IPS-18a (cell line): Measurements from ENCODE around the gene AAGAB.
A peak's percentile ranks its signal among the peaks of the same experiment; 100 is the strongest.
"Not testable (repeated sequence)": the region's sequence is repeated elsewhere in the genome, so short reads cannot be mapped to it uniquely, and the experiment has no call there.

Experiments used
- H3K27ac ChIP-seq: one replicate; pipeline ENCODE4 v1.5.1; 2013; ENCODE audit warnings: low read length
- H3K27me3 ChIP-seq: one replicate; pipeline ENCODE4 v1.6.1; 2013; ENCODE audit warnings: mild to moderate bottlenecking, low read length; ENCODE audit not compliant: control insufficient read depth, insufficient read depth
- H3K36me3 ChIP-seq: one replicate; pipeline ENCODE4 v1.6.1; 2013; ENCODE audit warnings: low read depth, low read length; ENCODE audit not compliant: control insufficient read depth
- H3K4me1 ChIP-seq: one replicate; pipeline ENCODE4 v1.6.1; 2013; ENCODE audit warnings: low read depth, low read length; ENCODE audit not compliant: control insufficient read depth
- H3K4me3 ChIP-seq: one replicate; pipeline ENCODE4 v1.5.1; 2013; ENCODE audit warnings: low read length
- H3K9ac ChIP-seq: one replicate; pipeline ENCODE4 v1.6.1; 2013; ENCODE audit warnings: mild to moderate bottlenecking, low read length, moderate library complexity
- H3K9me3 ChIP-seq: one replicate; pipeline ENCODE4 v1.6.1; 2013; ENCODE audit warnings: low read depth, low read length; ENCODE audit not compliant: control insufficient read depth

AAGAB gene

DNA sequence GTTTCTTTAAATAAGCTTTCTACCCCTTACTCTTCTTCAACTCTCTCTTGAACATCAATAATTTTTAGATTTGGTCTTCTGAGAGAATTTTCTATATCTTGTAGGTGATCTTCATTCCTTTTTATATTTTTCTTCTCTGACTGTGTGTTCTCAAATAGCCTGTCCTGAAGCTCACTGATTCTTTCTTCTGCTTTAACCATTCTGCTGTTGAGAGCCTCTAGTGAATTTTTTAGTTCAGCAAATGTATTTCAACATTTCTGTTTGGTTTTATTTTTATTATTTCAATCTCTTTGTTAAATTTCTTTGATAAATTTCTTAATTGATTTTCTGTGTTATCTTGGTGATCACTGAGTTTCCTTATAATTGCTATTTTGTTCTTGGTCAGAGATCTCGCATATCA is 19.8 kb upstream of the AAGAB start:
- H3K27ac ChIP-seq = no peak overlapping the region
- H3K9ac ChIP-seq = no peak overlapping the region
- H3K4me1 ChIP-seq = no peaks in the 10 kb centered on the region
- H3K27me3 ChIP-seq = no peaks in the 10 kb centered on the region
- no peak overlapping the region for H3K4me3 ChIP-seq
- no peaks in the 10 kb centered on the region for H3K9me3 ChIP-seq
- no peaks in the 10 kb centered on the region for H3K36me3 ChIP-seq

DNA sequence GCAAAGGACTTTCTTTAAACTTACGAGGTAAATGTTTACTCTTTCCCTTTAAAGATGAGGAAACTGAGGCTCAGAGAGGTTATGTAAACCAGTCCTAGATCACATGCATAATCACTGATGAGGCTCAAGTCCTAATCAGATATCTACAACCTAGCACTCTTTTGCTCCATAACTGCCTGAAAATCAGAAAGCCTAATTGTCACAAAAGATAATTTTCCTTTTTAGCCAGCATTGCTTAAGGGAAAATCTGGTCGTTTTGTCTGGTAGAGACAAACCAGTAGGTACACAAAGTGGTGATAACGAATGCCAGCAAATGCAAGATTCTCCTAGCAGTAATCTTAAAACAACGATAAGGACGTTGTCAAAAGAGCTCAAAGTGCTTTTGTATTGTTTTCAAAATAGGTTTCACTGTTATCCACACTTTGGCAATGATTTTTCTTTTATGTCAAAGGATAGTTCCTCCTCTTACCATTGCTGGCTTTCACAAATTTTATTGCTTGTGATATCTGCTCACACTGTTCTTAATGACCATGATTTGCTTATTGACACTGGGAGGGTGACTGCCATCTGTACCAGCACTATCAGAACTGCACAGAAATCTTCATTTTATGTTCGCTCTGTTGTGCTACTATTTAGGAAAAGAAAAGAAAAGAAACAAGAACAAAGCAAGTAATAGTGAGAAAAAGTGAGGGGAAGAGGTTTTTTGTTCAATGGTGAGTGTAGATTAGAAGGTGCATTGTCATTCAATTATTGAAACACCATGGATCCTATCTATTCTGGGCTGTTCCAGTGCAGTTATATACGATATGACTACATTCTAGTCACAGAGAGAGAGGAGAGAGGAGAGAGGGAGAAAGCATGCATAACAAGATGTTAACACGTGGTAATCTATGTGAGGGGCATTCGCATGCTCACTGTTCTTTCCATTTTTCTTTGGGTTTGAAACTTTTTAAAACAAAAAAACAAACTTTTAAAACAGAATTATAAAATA is 13.8 kb upstream of the AAGAB start:
- H3K9me3 ChIP-seq = no peaks in the 10 kb centered on the region

GRCh38 chr15:67267440-67267839 is 13.0 kb upstream of the AAGAB start:
- Histone ChIP-seq H3K4me3 (no peak overlapping the region), H3K4me1 (peaks cover 9% of the 10 kb centered on the region), H3K27me3 (no peaks in the 10 kb centered on the region), H3K36me3 (no peaks in the 10 kb centered on the region), H3K9me3 (no peaks in the 10 kb centered on the region), H3K27ac (no peak overlapping the region), H3K9ac (no peak overlapping the region)

More for the DNA sequence above, 13.8 kb upstream of the AAGAB start:
- H3K4me3 ChIP-seq = no peak overlapping the region
- no peak overlapping the region for H3K9ac ChIP-seq
- no peaks in the 10 kb centered on the region for H3K27me3 ChIP-seq
- peaks cover 9% of the 10 kb centered on the region for H3K4me1 ChIP-seq
- H3K36me3 ChIP-seq = no peaks in the 10 kb centered on the region
- no peak overlapping the region for H3K27ac ChIP-seq

DNA sequence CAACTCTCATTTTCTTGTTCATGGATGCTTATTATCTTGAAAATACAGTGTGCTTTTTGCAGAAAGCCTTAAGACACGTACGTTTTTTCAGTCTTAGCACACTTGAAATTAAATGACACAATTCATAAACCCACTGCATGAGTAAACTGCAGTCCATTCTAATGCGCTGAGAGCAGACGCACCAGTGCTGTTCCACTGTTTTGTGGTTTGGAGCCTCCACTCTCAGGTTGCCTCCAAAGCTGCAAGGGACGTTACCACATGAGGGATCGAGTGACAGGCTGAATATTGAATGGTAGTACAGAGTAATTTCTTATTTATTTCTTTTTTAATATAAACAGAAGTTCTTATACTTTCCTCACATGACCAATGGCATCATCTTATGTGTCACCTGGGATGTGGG is 12.4 kb upstream of the AAGAB start:
- Histone ChIP-seq H3K4me3 (no peak overlapping the region), H3K4me1 (peaks cover 9% of the 10 kb centered on the region), H3K27ac (no peak overlapping the region), H3K9ac (no peak overlapping the region), H3K36me3 (no peaks in the 10 kb centered on the region), H3K27me3 (no peaks in the 10 kb centered on the region), H3K9me3 (no peaks in the 10 kb centered on the region)

GRCh38 chr15:67259806-67260205 is 5.3 kb upstream of the AAGAB start:
- Histone ChIP-seq H3K9ac (no peak overlapping the region), H3K27me3 (peaks cover 14% of the 10 kb centered on the region), H3K9me3 (no peaks in the 10 kb centered on the region), H3K4me3 (no peak overlapping the region), H3K27ac (no peak overlapping the region), H3K36me3 (no peaks in the 10 kb centered on the region), H3K4me1 (no peaks in the 10 kb centered on the region)

GRCh38 chr15:67259379-67259778 is 4.9 kb upstream of the AAGAB start:
- Histone ChIP-seq H3K4me1 (no peaks in the 10 kb centered on the region), H3K36me3 (no peaks in the 10 kb centered on the region), H3K4me3 (no peak overlapping the region), H3K9ac (no peak overlapping the region), H3K27ac (no peak overlapping the region), H3K27me3 (peaks cover 14% of the 10 kb centered on the region), H3K9me3 (no peaks in the 10 kb centered on the region)

- H3K27me3 ChIP-seq = peaks cover 14% of the 10 kb centered on the region
- not testable (repeated sequence) for H3K4me1 ChIP-seq, H3K9ac ChIP-seq, H3K4me3 ChIP-seq, H3K9me3 ChIP-seq, H3K36me3 ChIP-seq, H3K27ac ChIP-seq
Measured at GRCh38 chr15:67258412-67258811, 4.0 kb upstream of the AAGAB start.

- Histone ChIP-seq H3K9me3 (no peaks in the 10 kb centered on the region), H3K27ac (no peak overlapping the region), H3K36me3 (no peaks in the 10 kb centered on the region), H3K27me3 (peaks cover 14% of the 10 kb centered on the region), H3K9ac (no peak overlapping the region), H3K4me3 (no peak overlapping the region), H3K4me1 (no peaks in the 10 kb centered on the region)
Measured at GRCh38 chr15:67256051-67256450, 1.6 kb upstream of the AAGAB start.

GRCh38 chr15:67253549-67254237 is 768 bp downstream of the AAGAB start:
- H3K9ac ChIP-seq = peak overlapping the region; percentile 83
- H3K9me3 ChIP-seq = no peaks in the 10 kb centered on the region
- no peaks in the 10 kb centered on the region for H3K4me1 ChIP-seq
- H3K27me3 ChIP-seq = peaks cover 14% of the 10 kb centered on the region
- no peaks in the 10 kb centered on the region for H3K36me3 ChIP-seq
- peak overlapping the region; percentile 65 for H3K27ac ChIP-seq
- peak overlapping the region; percentile 99 for H3K4me3 ChIP-seq

DNA sequence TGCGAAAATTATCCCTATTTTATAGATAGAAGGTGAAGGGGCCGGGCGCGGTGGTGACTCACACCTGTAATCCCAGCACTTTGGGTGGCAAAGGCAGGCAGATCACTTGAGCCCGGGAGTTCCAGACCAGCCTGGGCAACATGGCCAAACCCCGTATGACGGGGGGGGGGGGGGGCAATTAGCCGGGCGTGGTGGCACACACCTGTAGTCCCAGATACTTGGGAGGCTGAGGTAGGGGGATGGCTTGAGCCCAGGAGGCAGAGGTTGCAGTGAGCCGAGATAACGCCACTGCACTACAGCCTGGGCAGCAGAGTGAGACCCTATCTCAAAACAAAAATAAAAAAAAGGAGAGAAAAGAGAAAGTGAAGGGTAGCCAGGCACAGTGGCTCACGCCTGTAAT is 1.4 kb downstream of the AAGAB start:
- Histone ChIP-seq H3K9ac (no peak overlapping the region), H3K27me3 (peaks cover 14% of the 10 kb centered on the region), H3K27ac (no peak overlapping the region), H3K36me3 (no peaks in the 10 kb centered on the region), H3K4me3 (peak overlapping the region; percentile 99), H3K4me1 (no peaks in the 10 kb centered on the region), H3K9me3 (no peaks in the 10 kb centered on the region)

DNA sequence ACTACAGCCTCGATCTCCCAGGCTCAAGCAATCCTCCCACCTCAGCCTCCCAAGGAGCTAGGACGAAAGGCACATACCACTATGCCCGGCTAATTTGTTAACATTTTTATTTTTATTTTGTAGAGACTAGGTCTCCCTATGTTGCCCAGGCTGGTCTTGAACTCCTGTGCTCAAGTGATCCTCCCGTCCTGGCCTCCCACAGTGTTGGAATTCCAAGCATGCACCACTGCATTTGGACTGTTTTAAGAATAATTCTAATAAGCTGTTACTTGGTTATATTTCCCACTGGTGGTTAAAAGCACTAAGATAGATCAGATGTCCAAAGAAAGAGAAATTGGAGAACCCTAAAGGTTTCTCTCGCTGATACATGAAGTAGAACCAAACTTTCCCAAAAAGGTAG is 3.1 kb downstream of the AAGAB start:
- Histone ChIP-seq H3K4me3 (no peak overlapping the region), H3K36me3 (no peaks in the 10 kb centered on the region), H3K27ac (no peak overlapping the region), H3K9ac (no peak overlapping the region), H3K27me3 (peaks cover 14% of the 10 kb centered on the region), H3K9me3 (no peaks in the 10 kb centered on the region), H3K4me1 (no peaks in the 10 kb centered on the region)
